ENCODE measurements around the gene SLAMF9.

Gene SLAMF9

DNA sequence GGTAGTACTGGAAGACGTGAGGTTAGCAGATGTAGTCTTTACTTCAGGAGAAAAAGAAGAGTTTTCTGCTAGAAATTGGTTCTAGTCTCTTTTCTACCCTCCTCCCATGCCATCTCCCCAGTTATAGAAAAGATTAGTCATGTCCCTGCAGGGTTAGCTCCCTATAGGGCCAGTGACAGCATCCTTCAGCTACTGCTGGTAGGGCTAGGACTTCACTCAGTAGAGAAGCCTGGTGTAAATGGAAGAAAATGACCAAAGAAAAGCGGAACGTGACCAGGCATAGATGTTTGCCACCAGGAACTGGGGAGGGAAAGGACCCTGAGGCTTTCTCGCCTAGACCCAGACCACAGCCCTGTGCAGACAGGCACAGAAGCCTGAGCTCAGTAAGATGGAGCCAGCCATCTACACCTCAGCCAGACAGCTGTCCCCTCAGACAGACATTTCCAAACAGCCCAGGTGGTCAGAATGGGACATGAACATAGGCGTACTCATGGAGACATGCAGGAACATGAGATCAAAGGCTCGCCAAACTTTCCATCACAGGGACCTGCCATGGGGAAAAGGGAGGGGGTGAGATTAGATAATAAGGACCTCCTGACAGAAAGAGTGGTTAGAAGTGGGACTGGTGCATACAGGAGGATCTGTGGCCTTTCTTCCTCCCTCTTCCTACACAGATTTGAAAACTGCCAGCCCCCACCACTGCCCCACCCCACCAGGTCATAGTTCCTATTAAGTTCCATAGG, 23.5 kb upstream of the SLAMF9 start:
- DNase-seq (ENCODE audit: low read depth in 2 of 2, low spot score in 1 of 2) = no peak

DNA sequence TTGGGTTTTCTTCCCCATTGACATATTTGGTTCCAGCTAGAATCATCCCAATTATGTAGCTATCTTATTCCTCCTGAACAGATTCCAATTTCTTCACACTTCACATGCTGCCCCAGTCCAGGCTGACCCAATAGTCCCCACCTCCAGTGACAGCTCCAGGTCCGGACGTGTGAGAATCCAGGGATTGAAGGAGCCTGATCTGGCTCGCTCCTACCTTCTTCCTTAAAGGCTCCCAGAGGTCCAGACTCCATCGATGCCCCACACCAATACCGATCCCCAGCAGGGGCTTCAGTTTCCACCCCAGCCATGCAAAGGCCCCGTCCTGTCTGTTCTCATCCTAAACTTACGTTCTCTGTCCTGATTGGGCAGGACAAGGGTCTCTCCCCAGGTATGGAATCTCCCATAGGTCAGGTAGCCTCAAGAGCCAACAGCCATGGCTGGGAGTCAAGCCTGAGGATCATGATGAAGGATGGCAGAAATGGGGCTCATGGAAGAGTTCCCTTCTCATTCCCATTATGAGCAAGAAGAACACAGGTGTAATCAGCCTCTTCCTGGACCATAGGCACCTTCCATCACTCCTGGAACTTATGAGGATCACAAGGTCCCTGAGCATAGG, 20.4 kb upstream of the SLAMF9 start:
- DNase-seq (ENCODE audit: low read depth in 2 of 2, low spot score in 1 of 2) = no peak

DNA sequence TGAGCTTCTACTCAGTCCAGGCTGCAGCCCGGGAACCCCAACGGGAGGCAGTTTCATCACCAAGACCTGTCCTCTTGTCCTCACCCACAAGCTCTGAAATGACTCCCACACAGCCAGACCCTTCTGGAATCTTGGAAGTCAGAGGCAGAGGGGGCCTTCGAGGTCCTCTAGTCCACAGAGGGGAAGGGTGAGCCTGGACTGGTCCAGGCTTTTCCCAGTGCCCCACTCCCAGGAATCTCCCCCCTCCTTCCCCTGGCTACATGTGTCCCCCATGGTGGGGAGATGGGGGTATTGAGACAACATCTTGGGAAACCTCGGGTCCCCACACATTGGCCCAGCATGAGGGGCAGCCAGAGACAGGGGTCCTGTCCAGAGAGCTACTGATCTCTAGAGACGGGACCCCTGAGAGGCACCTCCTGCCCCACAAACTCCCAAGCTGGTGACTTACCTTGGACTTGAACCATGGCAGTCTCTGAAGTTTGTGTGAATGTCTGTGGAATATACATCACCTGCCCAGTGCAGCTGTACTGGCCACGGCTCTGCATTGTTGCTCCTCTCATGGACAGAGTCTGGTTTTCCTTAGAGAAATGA, 19.4 kb upstream of the SLAMF9 start:
- DNase-seq (ENCODE audit: low read depth in 2 of 2, low spot score in 1 of 2) = no peak

DNA sequence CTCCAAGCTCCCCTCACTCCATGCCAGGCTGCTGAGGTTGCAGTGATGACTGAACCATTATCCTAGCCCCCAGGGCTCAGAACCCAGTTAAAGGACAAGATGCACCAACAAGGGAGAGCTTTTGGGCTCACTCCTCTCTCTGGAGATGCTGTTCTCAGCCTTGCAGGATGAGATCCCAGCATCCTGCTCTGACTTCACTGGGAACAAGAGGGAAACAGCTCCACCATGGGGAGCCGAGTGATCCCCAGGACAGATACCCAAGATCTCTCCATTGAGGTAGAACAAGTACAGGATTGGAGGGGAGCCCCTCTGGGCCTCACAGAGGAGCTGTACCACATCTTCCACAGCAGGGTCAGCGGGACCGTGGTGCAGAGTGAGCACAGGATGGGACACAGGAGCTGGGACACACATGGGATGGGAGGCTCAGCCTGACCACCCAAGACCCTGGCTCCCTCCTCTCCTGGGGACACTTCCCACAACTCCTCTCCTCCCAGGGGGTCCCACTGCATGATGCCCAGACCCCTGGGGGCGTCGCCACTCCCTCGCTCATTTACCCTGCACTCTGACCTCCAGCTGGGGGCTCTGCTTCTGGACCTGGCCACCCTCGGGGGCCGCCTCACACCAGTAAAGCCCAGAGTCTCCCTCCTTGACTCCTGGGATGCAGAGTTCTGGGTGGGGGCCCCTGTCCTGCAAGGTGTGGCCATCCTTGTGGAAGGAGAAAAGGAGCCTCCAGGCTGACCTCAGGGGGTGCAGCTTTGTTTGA, 18.6 kb upstream of the SLAMF9 start:
- no peak for DNase-seq (ENCODE audit: low read depth in 2 of 2, low spot score in 1 of 2)

DNA sequence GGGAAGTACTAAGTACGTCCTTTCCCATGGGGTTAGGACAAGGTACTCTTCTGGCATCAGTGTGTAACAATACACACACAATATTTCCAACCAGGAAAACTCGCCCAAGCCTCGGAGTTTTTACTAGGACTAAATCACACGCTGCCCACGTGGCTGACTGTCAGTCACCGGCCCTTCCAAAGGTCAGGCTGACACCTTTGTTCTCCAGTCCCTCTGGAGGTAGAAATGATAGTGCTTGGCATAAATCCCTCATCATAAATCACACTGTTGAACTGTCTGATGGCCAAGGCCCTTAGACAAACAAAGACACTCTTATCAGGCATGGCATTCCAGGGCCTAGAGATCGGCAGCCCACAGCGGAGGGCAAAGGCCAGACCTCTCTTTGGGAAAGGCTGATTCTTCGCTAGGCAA, 16.9 kb upstream of the SLAMF9 start:
- no peak for DNase-seq (ENCODE audit: low read depth in 2 of 2, low spot score in 1 of 2)

DNA sequence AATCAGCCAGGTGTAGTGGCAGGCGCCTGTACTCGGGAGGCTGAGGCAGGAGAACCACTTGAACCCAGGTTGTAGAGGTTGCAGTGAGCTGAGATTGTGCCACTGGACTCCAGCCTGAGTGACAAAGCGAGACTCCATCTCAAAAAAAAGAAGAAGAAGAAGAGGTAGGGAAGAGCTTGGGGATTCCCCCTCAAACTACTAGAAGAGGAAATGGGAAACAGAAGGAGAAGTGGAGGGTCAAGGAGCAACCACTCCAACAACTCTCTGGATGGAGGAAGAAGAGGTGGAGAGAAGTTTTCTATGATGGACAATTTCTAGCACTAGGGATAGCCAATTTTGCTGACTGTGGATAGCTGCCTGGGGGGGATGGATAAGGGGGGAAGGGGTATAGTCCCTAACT, 14.9 kb upstream of the SLAMF9 start:
- no peak for DNase-seq (ENCODE audit: low read depth in 2 of 2, low spot score in 1 of 2)

DNA sequence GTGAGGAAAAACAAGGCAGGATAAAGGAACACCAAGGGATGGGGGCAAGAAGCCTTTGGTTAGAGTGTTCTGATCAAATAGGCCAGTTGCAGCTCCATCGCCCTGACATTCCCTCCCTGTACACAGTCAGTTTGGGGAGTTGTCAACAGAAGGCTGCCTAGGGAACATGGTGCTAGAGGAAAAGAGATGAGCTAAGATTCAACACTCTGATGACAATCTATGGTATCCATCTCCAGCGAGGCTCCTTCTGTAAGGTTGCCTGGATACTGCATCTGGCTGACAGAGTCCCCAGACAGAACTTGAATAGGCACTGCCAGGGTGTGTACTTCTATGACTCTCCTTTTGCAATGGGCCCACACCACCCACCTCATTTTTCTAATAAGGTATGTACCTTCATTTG, 11.2 kb upstream of the SLAMF9 start:
- DNase-seq (ENCODE audit: low read depth in 2 of 2, low spot score in 1 of 2) = no peak

DNA sequence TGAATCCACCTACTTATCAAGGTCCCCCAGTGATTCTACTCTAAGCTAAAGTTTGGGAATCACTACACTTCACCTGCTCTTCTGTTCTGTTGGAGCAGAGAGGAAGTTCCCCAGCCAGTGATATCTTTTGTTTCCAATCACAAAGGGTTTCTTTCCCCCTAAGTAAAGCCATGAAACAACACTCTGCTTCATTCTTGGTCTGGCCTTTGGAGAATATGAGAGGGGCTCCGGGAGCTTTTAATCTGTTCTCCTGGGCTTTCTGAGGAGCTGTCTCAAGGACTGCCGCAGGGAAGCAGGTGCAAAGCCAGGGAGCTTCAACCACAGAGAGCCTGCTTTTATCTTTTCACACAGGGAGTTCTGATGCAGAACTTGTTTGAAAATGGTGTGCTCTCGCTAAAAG, 10.1 kb upstream of the SLAMF9 start:
- no peak for DNase-seq (ENCODE audit: low read depth in 2 of 2, low spot score in 1 of 2)

DNA sequence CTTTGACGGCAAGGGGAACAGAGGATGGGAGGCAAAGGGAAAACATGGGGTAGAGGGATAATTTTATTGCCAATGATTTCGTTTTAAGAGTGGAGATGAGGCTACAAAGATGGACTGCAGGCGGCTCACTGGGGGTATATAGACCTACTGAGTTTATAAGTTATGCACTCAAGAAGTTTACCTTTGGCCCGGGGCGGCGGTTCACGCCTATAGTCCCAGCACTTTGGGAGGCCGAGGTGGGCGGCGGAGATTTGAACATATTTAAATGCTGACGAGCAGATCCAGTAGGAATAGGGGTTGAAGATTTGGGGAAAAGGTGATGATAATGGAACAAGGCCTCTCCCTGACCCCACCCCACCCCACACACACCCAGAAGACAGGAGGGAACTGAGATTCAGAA, 8.1 kb upstream of the SLAMF9 start:
- no peak for DNase-seq (ENCODE audit: low read depth in 2 of 2, low spot score in 1 of 2)

DNA sequence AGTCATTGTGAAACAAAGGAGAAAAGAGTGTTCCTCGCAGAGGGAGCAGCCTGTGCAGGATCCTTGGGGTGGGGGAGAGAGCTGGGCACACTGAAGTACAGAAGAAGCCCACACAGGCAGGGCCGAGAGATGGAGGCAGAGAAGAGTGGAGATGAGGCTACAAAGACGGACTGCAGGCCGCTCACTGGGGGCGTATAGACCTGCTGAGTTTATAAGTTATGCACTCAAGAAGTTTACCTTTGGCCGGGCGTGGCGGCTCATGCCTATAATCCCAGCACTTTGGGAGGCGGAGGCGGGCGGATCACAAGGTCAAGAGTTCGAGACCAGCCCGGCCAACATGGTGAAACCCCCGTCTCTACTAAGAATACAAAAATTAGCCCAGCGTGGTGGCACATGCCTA, 7.6 kb upstream of the SLAMF9 start:
- DNase-seq (ENCODE audit: low read depth in 2 of 2, low spot score in 1 of 2) = no peak

DNA sequence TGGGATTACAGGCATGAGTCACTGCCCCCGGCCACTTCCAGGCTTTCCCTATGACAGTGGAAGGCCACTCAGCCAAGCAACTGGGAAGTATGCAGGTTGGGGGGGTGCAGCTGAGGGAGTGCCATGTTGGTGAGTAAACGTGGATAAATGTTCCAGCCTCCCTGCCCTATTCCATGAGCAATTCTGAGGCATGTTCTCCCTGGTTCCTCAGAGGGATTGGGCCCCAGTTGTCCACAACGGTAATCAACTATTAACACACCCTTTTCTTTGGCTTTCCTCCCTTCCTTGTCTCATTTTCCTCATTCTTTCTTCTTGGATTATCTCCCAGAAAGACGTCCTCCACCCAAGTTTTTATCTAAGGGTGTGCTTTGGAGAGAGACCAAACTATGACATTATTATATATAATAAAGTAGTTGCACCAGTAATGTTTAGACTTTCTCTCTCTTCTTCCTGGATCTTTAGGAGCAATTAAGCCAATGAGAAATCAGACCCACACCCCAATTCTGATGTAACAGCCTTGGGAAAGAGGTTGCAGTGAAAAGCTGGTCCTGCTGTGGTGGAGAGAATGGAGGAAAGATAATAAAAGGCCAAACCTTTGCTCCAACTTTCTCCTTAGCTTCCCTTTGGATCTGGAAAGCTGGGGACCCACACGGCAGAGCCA, 6.8 kb upstream of the SLAMF9 start:
- DNase-seq (ENCODE audit: low read depth in 2 of 2, low spot score in 1 of 2) = no peak

DNA sequence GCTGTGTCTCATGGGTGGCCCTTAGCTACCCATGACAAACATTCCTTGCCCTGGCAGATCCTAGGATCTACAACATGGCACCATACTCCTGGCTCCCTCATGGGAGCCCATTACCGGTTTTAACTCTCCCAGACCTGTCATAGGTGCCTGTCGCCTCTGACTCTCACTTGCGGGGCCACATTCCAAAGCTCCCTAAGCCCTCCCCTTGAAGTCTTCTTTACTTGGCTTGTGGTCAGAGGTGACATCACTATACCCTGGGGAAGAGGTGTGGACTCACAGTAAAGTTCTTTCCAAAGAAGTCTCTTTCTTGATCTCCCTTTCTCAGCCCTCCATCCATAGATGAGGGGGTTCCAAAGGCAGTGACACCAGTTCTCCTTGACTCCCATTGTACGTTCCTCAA, 5.4 kb upstream of the SLAMF9 start:
- no peak for DNase-seq (ENCODE audit: low read depth in 2 of 2, low spot score in 1 of 2)

DNA sequence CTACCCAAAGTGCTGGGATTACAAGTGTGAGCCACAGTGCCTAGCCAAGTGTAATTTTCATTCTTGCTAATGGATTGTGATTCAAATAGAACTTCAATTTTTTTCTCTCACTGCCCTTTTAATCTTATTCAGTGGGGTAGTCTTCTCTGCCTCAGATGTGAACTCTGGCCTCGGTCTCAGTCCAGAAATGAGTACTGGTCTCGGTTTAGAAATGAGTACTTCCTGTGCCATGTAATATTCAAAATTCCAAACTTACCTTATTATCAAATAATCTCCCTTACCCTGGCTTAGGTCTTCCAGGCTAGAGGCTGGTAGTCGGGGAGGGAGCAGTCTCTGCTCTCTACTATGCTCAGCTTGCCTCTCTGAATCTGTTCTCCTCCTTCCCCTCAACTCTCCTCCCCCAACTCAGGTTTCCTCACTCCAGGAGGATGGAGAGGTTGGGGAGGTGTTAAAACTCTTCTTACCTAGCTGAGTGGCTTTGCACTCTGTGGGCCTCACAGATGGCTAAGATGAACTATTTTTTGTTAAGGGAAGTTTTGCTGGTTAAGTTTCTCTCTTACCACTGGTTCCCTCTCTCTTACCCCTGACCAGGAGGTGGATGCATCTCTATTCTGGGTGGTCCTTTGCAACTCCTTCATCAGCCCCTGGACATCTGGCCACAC, 4.8 kb upstream of the SLAMF9 start:
- no peak for DNase-seq (ENCODE audit: low read depth in 2 of 2, low spot score in 1 of 2)

DNA sequence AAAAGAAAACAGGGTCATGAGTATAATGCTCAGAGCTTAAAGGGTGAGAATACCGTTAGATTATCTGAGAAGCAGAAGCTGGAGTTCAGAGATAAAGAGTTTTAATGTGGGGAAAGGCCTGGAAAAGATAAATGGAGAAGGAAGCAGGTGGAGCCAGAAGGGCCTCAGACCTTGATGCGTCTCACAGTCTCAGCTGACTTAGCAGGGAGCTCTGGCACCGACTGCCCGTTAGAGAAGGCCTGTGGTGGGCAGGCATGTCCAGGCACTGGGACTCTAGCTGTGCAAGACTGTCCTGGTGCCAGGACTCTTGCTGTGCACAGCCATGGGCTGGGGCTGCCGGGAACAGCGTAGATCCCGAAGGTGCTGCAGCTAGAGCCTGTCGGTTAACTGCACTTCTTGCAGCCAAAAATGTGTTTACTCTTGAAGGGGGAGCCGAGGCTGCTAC, 3.8 kb upstream of the SLAMF9 start:
- DNase-seq (ENCODE audit: low read depth in 2 of 2, low spot score in 1 of 2) = no peak

DNA sequence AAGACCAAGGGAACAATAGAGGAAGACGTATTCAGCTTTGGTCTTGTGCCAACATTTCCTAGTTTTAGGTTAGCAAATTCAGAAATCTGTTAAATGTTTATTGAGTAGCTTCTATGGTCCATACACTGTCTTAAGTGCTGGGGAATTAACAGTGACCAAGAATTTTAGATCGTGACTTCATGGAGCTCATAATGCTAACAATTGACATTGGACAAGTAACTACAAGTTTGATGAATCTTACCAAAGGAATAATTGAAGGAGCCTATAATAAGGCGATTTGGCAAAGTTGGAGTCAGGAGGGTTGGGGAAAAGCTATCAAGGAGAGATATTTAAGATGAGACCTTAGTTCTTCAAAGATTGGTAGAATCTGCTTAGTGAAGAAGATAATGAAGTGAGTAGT, 1.4 kb upstream of the SLAMF9 start:
- no peak for DNase-seq (ENCODE audit: low read depth in 2 of 2, low spot score in 1 of 2)

DNA sequence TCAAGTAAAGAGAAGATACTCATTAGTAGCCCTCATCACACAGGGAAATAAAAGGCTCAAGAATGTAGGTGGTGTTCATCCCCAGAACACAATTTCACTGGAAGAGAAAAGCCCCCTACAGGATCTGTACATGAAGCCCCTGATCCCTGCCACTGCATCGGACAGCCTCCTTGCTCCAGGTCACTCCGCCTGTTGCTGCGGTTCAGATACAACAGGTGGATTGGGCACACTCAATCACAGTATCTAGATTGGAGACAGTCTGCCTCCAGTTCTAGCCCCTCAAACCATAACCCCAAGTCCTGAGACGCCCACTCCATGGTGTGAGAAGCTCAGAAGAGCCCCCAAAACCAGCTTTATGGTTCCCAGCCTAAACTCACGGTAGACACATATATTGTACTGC, 1.1 kb downstream of the SLAMF9 start:
- DNase-seq (ENCODE audit: low read depth in 2 of 2, low spot score in 1 of 2) = no peak

DNA sequence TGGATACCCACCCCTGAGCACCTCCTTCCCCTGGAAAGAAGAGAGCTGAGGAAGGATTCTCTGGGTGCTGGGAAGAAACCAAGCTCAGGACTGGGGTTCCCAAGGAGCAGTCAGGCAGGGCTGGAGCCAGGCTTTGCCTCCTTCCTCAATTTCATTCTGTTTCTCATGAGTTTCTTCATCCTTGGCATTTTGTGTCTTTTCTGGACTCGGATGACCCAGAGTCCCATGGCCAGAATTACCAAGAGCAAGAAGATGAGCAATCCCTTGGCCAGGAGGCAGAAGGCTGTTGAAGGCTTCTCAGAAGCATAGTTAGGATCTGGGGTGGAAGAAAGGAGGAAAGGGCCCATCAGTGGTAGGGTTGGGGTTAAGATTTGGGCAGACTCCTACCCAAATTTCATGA, 2.5 kb downstream of the SLAMF9 start:
- no peak for DNase-seq (ENCODE audit: low read depth in 2 of 2, low spot score in 1 of 2)

DNA sequence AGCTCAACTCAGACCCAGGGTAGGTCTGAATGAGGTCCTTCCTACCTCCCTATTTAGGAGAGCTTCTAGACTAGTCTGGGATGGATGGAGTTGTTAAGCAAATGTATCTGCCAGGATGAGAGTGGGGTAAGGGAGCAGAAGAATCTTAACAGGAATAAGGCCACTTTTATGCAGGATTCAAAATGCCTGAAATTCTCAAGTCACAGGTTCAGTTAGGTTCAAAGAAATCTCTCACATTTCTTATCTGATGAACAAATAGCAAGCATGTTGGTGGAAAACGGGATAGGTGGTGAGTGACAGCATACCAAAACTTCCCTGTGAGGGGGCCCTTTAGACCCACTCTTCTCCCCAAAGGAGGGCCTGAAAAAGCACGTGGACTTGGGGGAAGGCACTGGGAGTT, 3.0 kb downstream of the SLAMF9 start:
- no peak for DNase-seq (ENCODE audit: low read depth in 2 of 2, low spot score in 1 of 2)

DNA sequence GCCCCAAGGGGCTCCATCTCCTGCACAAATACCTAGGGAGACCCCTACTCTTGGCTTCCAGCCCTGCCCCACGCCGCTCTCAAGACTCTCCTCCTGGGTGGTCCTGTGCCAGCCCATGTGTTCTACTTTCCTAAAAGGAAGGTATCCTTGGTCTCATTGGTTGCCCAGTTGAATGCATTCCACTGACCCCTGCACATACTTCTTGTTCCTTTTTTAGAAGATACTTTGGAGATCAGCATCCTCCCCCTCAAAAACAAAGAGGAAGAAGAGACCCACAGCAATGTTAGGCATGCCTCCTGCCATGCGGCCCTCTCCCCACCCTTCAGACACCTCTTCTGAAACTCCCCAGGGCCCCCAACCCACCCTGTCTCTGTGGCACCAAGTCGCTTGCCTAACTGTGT, 4.1 kb downstream of the SLAMF9 start:
- no peak for DNase-seq (ENCODE audit: low read depth in 2 of 2, low spot score in 1 of 2)

DNA sequence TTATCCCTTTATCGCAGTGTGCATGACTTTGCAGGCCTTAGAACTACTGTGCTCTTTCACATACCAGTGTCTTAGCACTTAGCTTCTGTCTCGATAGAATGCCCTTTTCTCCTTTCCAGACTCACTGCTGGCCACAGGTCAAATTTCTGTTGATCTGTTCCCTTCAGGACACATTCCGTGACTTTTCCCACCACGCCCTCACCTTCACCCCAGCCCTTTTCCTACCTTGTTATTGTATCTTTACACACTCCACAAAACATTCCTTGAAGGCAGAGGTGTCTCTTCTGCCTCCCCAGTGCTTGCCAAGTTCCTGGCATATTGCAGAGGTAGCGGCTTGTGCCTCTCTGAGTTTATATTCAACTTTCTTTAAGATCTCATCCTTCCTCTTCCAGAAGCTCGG, 4.9 kb downstream of the SLAMF9 start:
- DNase-seq (ENCODE audit: low read depth in 2 of 2, low spot score in 1 of 2) = no peak

DNA sequence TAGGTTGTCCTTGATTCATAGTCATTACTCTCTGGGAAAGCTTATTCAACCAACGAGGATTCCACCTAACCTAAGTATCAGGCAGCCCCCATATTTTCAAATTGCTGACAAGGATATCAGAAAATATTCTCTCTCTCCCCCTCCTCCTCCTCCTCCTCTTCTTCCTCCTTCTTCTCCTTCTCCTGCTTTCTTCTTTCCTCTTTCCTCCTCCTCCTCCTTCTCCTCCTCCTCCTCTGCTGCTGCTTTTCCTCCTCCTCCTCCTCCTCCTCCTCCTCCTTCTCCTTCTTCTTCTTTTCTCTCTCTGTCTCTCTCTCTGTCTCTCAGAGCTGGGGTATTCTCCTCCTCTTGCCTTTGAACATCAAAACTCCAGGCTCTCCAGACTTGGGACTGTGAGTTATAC, 6.1 kb downstream of the SLAMF9 start:
- DNase-seq (ENCODE audit: low read depth in 2 of 2, low spot score in 1 of 2) = no peak
